H1 (cell line): ENCODE data around the gene PCDHA12. TPM values are rescaled to one million over a fixed set of nuclear protein-coding genes. Genes with fewer than 3 reads are reported as not detected.

Experiments
- CTCF ChIA-PET: fragments of 300-600 bp; sonication (Branson Sonifier 250); formaldehyde crosslinking; loops from one replicate; lab custom pipeline; 2021; ENCODE audit not compliant: partially characterized antibody; lab: Charles Lee
- POLR2A ChIA-PET: fragments of 300-600 bp; sonication (Branson Sonifier 250); formaldehyde crosslinking; loops from one replicate; lab custom pipeline; 2021; ENCODE audit warnings: inconsistent platforms; ENCODE audit not compliant: partially characterized antibody; lab: Charles Lee
- DNase-seq, 2 experiments: peaks; one replicate each; pipeline versions ENCODE4 v3.0.0 to v3.0.0-alpha.2; 2010 to 2022; ENCODE audit warnings: low spot score in 2 of 2, low read depth in 1 of 2, mixed read lengths in 1 of 2
- FAIRE-seq: peaks from 2 replicates; lab custom pipeline; 2011; peaks lifted over from hg19 to GRCh38; lab: Jason Lieb, UNC
- H2AFZ ChIP-seq: 2 replicates; pipeline ENCODE4 v1.8.1; 2012; ENCODE audit warnings: low read length, inconsistent platforms
- H2AK5ac ChIP-seq: 2 replicates; pipeline ENCODE4 v1.6.1; 2013; ENCODE audit warnings: low read depth, low read length
- H2BK120ac ChIP-seq: replicated peaks from 2 replicates; pipeline ENCODE3; 2013; ENCODE audit warnings: low read depth, low read length, inconsistent platforms
- H2BK12ac ChIP-seq: 2 replicates; pipeline ENCODE4 v1.6.1; 2013; ENCODE audit warnings: low read depth, low read length
- H2BK15ac ChIP-seq: 2 replicates; pipeline ENCODE4 v1.6.1; 2013; ENCODE audit warnings: low read length
- H2BK20ac ChIP-seq: 2 replicates; pipeline ENCODE4 v1.6.1; 2013; ENCODE audit warnings: low read length
- H2BK5ac ChIP-seq: 2 replicates; pipeline ENCODE4 v1.6.1; 2013; ENCODE audit warnings: low read depth, low read length
- H3K14ac ChIP-seq: 2 replicates; pipeline ENCODE4 v1.6.1; 2013; ENCODE audit warnings: inconsistent platforms; ENCODE audit not compliant: insufficient read length
- H3K18ac ChIP-seq: 2 replicates; pipeline ENCODE4 v1.6.1; 2013; ENCODE audit warnings: low read length; ENCODE audit errors: extremely low read depth
- H3K23ac ChIP-seq: 2 replicates; pipeline ENCODE4 v1.6.1; 2013; ENCODE audit warnings: inconsistent platforms; ENCODE audit not compliant: insufficient read length
- H3K23me2 ChIP-seq: 2 replicates; pipeline ENCODE4 v1.6.1; 2013; ENCODE audit warnings: low read depth, low read length
- H3K27ac ChIP-seq: 2 replicates; pipeline ENCODE4 v1.6.1; 2011; ENCODE audit warnings: low read depth, low read length, inconsistent platforms
- H3K27me3 ChIP-seq, 4 experiments: replicated peaks in 1 of 4; 1 replicate in 1 of 4; 2 replicates in 3 of 4; pipeline versions ENCODE4 v1.6.1 to v1.8.1; 2011 to 2013; ENCODE audit warnings: low read length in 3 of 4, mild to moderate bottlenecking in 3 of 4, inconsistent platforms in 2 of 4, mixed read lengths in 2 of 4, moderate library complexity in 1 of 4; ENCODE audit not compliant: control insufficient read depth in 3 of 4, insufficient read depth in 3 of 4; ENCODE audit errors: extremely low read depth in 1 of 4
- H3K36me3 ChIP-seq, 4 experiments: 2 replicates each; pipeline versions ENCODE4 v1.6.1 to v1.8.1; 2011 to 2013; ENCODE audit warnings: mild to moderate bottlenecking in 4 of 4, low read length in 3 of 4, moderate library complexity in 2 of 4, control low read depth in 1 of 4, inconsistent platforms in 1 of 4; ENCODE audit not compliant: insufficient read depth in 4 of 4, control insufficient read depth in 2 of 4
- H3K4ac ChIP-seq: replicated peaks from 2 replicates; pipeline ENCODE3; 2013; ENCODE audit warnings: low read length, low read depth, mixed read lengths, inconsistent platforms; ENCODE audit not compliant: insufficient read length
- H3K4me1 ChIP-seq, 4 experiments: replicated peaks in 1 of 4; 1 replicate in 1 of 4; 2 replicates in 3 of 4; pipeline versions ENCODE4 v1.6.1 to v1.8.1; 2011 to 2013; ENCODE audit warnings: low read length in 3 of 4, inconsistent platforms in 2 of 4, mixed read lengths in 1 of 4; ENCODE audit not compliant: insufficient read depth in 4 of 4, control insufficient read depth in 3 of 4
- H3K4me2 ChIP-seq, 2 experiments: 2 replicates each; pipeline versions ENCODE4 v1.6.1 to v1.8.1; 2011 to 2013; ENCODE audit warnings: low read depth in 2 of 2, low read length in 2 of 2, control low read depth in 1 of 2, inconsistent platforms in 1 of 2, mild to moderate bottlenecking in 1 of 2; ENCODE audit not compliant: insufficient read depth in 1 of 2
- H3K4me3 ChIP-seq, 4 experiments: fragments of 200-600, 300-600 bp in 1 of 4; sonication (generic), shearing (Covaris generic), sonication (Bioruptor Twin) in 1 of 4; 2 replicates each; pipeline versions ENCODE4 v1.5.1 to v1.8.1; 2011 to 2016; ENCODE audit warnings: low read length in 4 of 4, low read depth in 3 of 4, control low read depth in 2 of 4, inconsistent platforms in 2 of 4, mild to moderate bottlenecking in 2 of 4, mixed read lengths in 1 of 4, moderate library complexity in 1 of 4; ENCODE audit not compliant: insufficient read depth in 2 of 4; ENCODE audit errors: extremely low read depth in 1 of 4
- H3K56ac ChIP-seq: replicated peaks from 2 replicates; pipeline ENCODE3; 2013; ENCODE audit warnings: low read depth, mild to moderate bottlenecking, mixed read lengths, low read length, inconsistent platforms; ENCODE audit not compliant: insufficient read length
- H3K79me1 ChIP-seq: 2 replicates; pipeline ENCODE4 v1.6.1; 2013; ENCODE audit warnings: low read depth, low read length, control low read depth
- H3K79me2 ChIP-seq, 2 experiments: 2 replicates each; pipeline versions ENCODE4 v1.6.1 to v1.8.1; 2012 to 2013; ENCODE audit warnings: low read length in 2 of 2, mild to moderate bottlenecking in 2 of 2, inconsistent platforms in 1 of 2; ENCODE audit not compliant: insufficient read depth in 2 of 2, control insufficient read depth in 1 of 2
- H3K9ac ChIP-seq, 4 experiments: replicated peaks in 1 of 4; 1 replicate in 1 of 4; 2 replicates in 3 of 4; pipeline versions ENCODE4 v1.6.1 to v1.8.1; 2011 to 2013; ENCODE audit warnings: low read depth in 3 of 4, low read length in 3 of 4, control low read depth in 2 of 4, mild to moderate bottlenecking in 2 of 4, moderate library complexity in 2 of 4, inconsistent platforms in 1 of 4; ENCODE audit errors: extremely low read depth in 1 of 4
- H3K9me3 ChIP-seq, 2 experiments: 2 replicates each; pipeline versions ENCODE4 v1.6.1 to v1.8.1; 2012 to 2013; ENCODE audit warnings: mild to moderate bottlenecking in 2 of 2, moderate library complexity in 2 of 2, control low read depth in 1 of 2, inconsistent platforms in 1 of 2, low read depth in 1 of 2, low read length in 1 of 2, mixed read lengths in 1 of 2; ENCODE audit not compliant: insufficient read depth in 2 of 2
- H4K20me1 ChIP-seq, 2 experiments: replicated peaks in 1 of 2; 2 replicates each; pipeline versions ENCODE3 to v1.8.1; 2011 to 2013; ENCODE audit warnings: inconsistent platforms in 2 of 2, low read length in 2 of 2, mild to moderate bottlenecking in 1 of 2; ENCODE audit not compliant: insufficient read depth in 2 of 2, control insufficient read depth in 1 of 2
- H4K5ac ChIP-seq: 2 replicates; pipeline ENCODE4 v1.6.1; 2013; ENCODE audit warnings: low read length, low read depth, mixed read lengths, inconsistent platforms; ENCODE audit not compliant: insufficient read length
- H4K8ac ChIP-seq: 2 replicates; pipeline ENCODE4 v1.8.0; 2013; ENCODE audit warnings: mild to moderate bottlenecking, moderate library complexity, low read length, inconsistent platforms; ENCODE audit not compliant: insufficient read depth; ENCODE audit errors: extremely low read depth
- H4K91ac ChIP-seq: replicated peaks from 2 replicates; pipeline ENCODE3; 2013; ENCODE audit warnings: low read length, mixed read lengths, inconsistent platforms; ENCODE audit not compliant: insufficient read length
- ASH2L ChIP-seq: fragments of 200-600, 300-600 bp; sonication (generic); IDR thresholded peaks from one replicate; pipeline ENCODE4 v1.7.1; 2017; ENCODE audit warnings: low read length
- FOSL1 ChIP-seq: IDR thresholded peaks from 2 replicates; pipeline ENCODE4 v1.6.1; 2011; ENCODE audit warnings: mild to moderate bottlenecking, low read depth, low read length, moderate library complexity; ENCODE audit not compliant: insufficient read depth
- KDM5A ChIP-seq: fragments of 200-600 bp; IDR thresholded peaks from 2 replicates; pipeline ENCODE4 v1.7.1; 2012; ENCODE audit warnings: mild to moderate bottlenecking, low read length, inconsistent platforms, mixed read lengths
- POLR2AphosphoS5 ChIP-seq: IDR thresholded peaks from 2 replicates; pipeline ENCODE4 v1.6.1; 2011; ENCODE audit warnings: low read depth, low read length
- SIX5 ChIP-seq: IDR thresholded peaks from 2 replicates; pipeline ENCODE4 v1.6.1; 2011; ENCODE audit warnings: mild to moderate bottlenecking, low read depth, low read length
- SP2 ChIP-seq: IDR thresholded peaks from 2 replicates; pipeline ENCODE4 v1.6.1; 2012; ENCODE audit warnings: mild to moderate bottlenecking, low read length, inconsistent platforms
- WGBS, 2 experiments: shearing (Covaris generic) in 1 of 2; methylation state at CpG; one replicate each; pipeline versions ENCODE4 v1.1.6 to v1.1.7; 2013 to 2015; ENCODE audit warnings: low lambda C conversion rate in 2 of 2, mixed read lengths in 2 of 2, inconsistent platforms in 1 of 2, low coverage in 1 of 2, missing lambda C conversion rate in 1 of 2; ENCODE audit not compliant: insufficient replicate concordance in 2 of 2, insufficient coverage in 1 of 2, insufficient read length in 1 of 2; ENCODE audit errors: extremely low coverage in 1 of 2, missing lambda C conversion rate in 1 of 2; 5-methylcytosine and 5-hydroxymethylcytosine counted together
- polyA plus RNA-seq, 7 experiments: library from polyadenylated mRNA; depleted of rRNA in 3 of 7; stranded (reverse) in 5 of 7; unstranded in 2 of 7; fragments of >200 nt in 5 of 7; fragments of 200-250 nt in 2 of 7; gene quantifications; 1 replicate in 5 of 7; 2 replicates in 1 of 7; 4 replicates in 1 of 7; pipeline versions ENCODE4 v1.2.1 to v1.2.3, GENCODE V29; 2011 to 2013; ENCODE audit warnings: missing spikeins in 2 of 7, mixed read lengths in 2 of 7
- total RNA-seq: library from RNA; stranded (reverse); fragmentation: NEBNext Ultra II Directional; extraction: Animal tissue kit (Norgen Biotek cat#: 25700); gene quantifications from 2 replicates; pipeline ENCODE4 v1.2.1, GENCODE V29; 2021
- TF ChIP-seq, protein P1 (sequence below), 3 experiments: IDR thresholded peaks; 1 replicate in 2 of 3; 2 replicates in 1 of 3; pipeline versions ENCODE4 v1.5.1 to v1.6.1; 2011; ENCODE audit warnings: low read length in 3 of 3, mild to moderate bottlenecking in 3 of 3, inconsistent platforms in 2 of 3, low read depth in 1 of 3, moderate library complexity in 1 of 3; ENCODE audit not compliant: insufficient read depth in 1 of 3; ENCODE audit errors: control extremely low read depth in 1 of 3

The PCDHA12 gene
- total and polyA plus RNA-seq, 2 of the 8 experiments (the other 6 are each of a cell fraction or from before 2014, with no cell fraction given) = 4.2 to 9.3 TPM

DNA sequence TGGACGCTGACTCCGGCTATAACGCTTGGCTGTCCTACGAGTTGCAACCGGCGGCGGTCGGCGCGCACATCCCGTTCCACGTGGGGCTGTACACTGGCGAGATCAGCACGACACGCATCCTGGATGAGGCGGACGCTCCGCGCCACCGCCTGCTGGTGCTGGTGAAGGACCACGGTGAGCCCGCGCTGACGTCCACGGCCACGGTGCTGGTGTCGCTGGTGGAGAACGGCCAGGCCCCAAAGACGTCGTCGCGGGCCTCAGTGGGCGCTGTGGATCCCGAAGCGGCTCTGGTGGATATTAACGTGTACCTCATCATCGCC is 2.1 kb downstream of the PCDHA12 start:
- H3K79me2 ChIP-seq = peaks cover 0 to 9% of the 10 kb centered on the region in 2 experiments; a peak in 2 of 4 replicates
- H4K5ac ChIP-seq = no peak overlapping the region
- H3K36me3 ChIP-seq = peaks cover 0 to 11% (median 0%) of the 10 kb centered on the region in 4 experiments; a peak in 2 of 8 replicates
- 96% methylated on average over 27 of the region's 37 CpGs; no CpG with 5 or more reads in 1 of the 2 experiments for WGBS, 2 experiments
- H3K27ac ChIP-seq = no peak overlapping the region
- no peak overlapping the region for H2BK5ac ChIP-seq
- no peaks in the 10 kb centered on the region for H3K79me1 ChIP-seq
- no peaks in the 10 kb centered on the region for H3K9me3 ChIP-seq
- H3K27me3 ChIP-seq = no peaks in the 10 kb centered on the region
- no peak overlapping the region for H3K4me2 ChIP-seq
- H3K23me2 ChIP-seq = no peaks in the 10 kb centered on the region
- no peak for FAIRE-seq
- H2BK15ac ChIP-seq = no peak overlapping the region
- ChIA-PET CTCF (interaction anchor here (0.9 to 9.3 kb wide), 7 partner anchors 8 to 174 kb away, joined by 4 to 141 read pairs (median 13); partner anchors contain the start of genes PCDHA10, PCDHA11, PCDHA4 and PCDHA8), POLR2A (interaction anchor here (3.6 kb wide), 1 partner anchor 164 kb away, joined by 32 read pairs; no protein-coding TSS in a partner anchor)
- H3K4me3 ChIP-seq = no peak overlapping the region
- H2BK20ac ChIP-seq = no peak overlapping the region
- no peak overlapping the region; the same call in 1 of the 2 replicates for H4K8ac ChIP-seq
- no peak overlapping the region for H2AFZ ChIP-seq
- no peaks in the 10 kb centered on the region; a peak in 2 of 7 replicates for H3K4me1 ChIP-seq
- no peak overlapping the region for H3K56ac ChIP-seq
- DNase-seq = no peak
- peaks cover 0 to 3% of the 10 kb centered on the region in 2 experiments for H4K20me1 ChIP-seq
- no peak overlapping the region for H2BK120ac ChIP-seq
- no peak overlapping the region for H3K14ac ChIP-seq
- H2BK12ac ChIP-seq = no peak overlapping the region
- H4K91ac ChIP-seq = no peak overlapping the region
- H3K23ac ChIP-seq = no peak overlapping the region
- TF ChIP-seq ASH2L (no peak), POLR2AphosphoS5 (no peak), KDM5A (no peak), FOSL1 (no peak), SP2 (no peak), SIX5 (no peak)
- TF ChIP-seq, protein P1, sequence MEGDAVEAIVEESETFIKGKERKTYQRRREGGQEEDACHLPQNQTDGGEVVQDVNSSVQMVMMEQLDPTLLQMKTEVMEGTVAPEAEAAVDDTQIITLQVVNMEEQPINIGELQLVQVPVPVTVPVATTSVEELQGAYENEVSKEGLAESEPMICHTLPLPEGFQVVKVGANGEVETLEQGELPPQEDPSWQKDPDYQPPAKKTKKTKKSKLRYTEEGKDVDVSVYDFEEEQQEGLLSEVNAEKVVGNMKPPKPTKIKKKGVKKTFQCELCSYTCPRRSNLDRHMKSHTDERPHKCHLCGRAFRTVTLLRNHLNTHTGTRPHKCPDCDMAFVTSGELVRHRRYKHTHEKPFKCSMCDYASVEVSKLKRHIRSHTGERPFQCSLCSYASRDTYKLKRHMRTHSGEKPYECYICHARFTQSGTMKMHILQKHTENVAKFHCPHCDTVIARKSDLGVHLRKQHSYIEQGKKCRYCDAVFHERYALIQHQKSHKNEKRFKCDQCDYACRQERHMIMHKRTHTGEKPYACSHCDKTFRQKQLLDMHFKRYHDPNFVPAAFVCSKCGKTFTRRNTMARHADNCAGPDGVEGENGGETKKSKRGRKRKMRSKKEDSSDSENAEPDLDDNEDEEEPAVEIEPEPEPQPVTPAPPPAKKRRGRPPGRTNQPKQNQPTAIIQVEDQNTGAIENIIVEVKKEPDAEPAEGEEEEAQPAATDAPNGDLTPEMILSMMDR (IDR thresholded peaks at IDR 0.05; ENCODE audit: control extremely low read depth in 1 of 3, insufficient read depth in 1 of 3, low read depth in 1 of 3, low read length in 3 of 3) = no peak
- H3K18ac ChIP-seq = no peak overlapping the region
- H3K4ac ChIP-seq = no peak overlapping the region
- H2AK5ac ChIP-seq = no peak overlapping the region
- H3K9ac ChIP-seq = no peak overlapping the region
